Duodenal mucosa (tissue), 2 donors: ENCODE results near the gene TSPAN18.

Experiments
- H3K27ac ChIP-seq: one replicate; pipeline ENCODE4 v1.7.0; 2013; ENCODE audit warnings: low read depth, low read length
- H3K27me3 ChIP-seq, 2 donors: one replicate each; pipeline ENCODE4 v1.7.0; 2013; ENCODE audit warnings: low read length in 2 of 2, control low read depth in 1 of 2; ENCODE audit not compliant: insufficient read depth in 2 of 2, control insufficient read depth in 1 of 2
- H3K36me3 ChIP-seq, 2 donors: one replicate each; pipeline ENCODE4 v1.7.0; 2013; ENCODE audit warnings: low read length in 2 of 2, control low read depth in 1 of 2; ENCODE audit not compliant: insufficient read depth in 2 of 2, control insufficient read depth in 1 of 2
- H3K4me1 ChIP-seq, 2 donors: one replicate each; pipeline ENCODE4 v1.7.0; 2013; ENCODE audit warnings: low read length in 2 of 2, control low read depth in 1 of 2; ENCODE audit not compliant: insufficient read depth in 2 of 2, control insufficient read depth in 1 of 2
- H3K4me3 ChIP-seq, 2 donors: one replicate each; pipeline ENCODE4 v1.7.0; 2013; ENCODE audit warnings: low read length in 2 of 2, low read depth in 1 of 2
- H3K9ac ChIP-seq, 2 donors: one replicate each; pipeline ENCODE4 v1.7.0; 2013; ENCODE audit warnings: low read length in 2 of 2, low read depth in 1 of 2
- H3K9me3 ChIP-seq, 2 donors: one replicate each; pipeline ENCODE4 v1.7.0; 2013; ENCODE audit warnings: low read length in 2 of 2, control low read depth in 1 of 2; ENCODE audit not compliant: control insufficient read depth in 1 of 2

The TSPAN18 gene

GRCh38 chr11:44941259-44942021 lies 214.7 kb downstream of the TSPAN18 start:
- no peak overlapping the region for H3K4me3 ChIP-seq
- no peak overlapping the region for H3K27ac ChIP-seq
- H3K36me3 ChIP-seq: peaks cover 0 to 12% of the 10 kb centered on the region in 2 donors
- H3K9me3 ChIP-seq: no peaks in the 10 kb centered on the region
- H3K4me1 ChIP-seq: peaks cover 20 to 38% of the 10 kb centered on the region in 2 donors
- H3K27me3 ChIP-seq: no peaks in the 10 kb centered on the region
- no peak overlapping the region for H3K9ac ChIP-seq

- H3K27me3 ChIP-seq: no peaks in the 10 kb centered on the region
- peaks cover 0 to 14% of the 10 kb centered on the region in 2 donors for H3K36me3 ChIP-seq
- no peak overlapping the region for H3K9ac ChIP-seq
- no peak overlapping the region for H3K4me3 ChIP-seq
- peaks cover 20 to 38% of the 10 kb centered on the region in 2 donors for H3K4me1 ChIP-seq
- no peaks in the 10 kb centered on the region for H3K9me3 ChIP-seq
- no peak overlapping the region for H3K27ac ChIP-seq
These were observed 215.5 kb downstream of the TSPAN18 start for GRCh38 chr11:44942029-44942955.

- no peaks in the 10 kb centered on the region for H3K27me3 ChIP-seq
- no peak overlapping the region for H3K4me3 ChIP-seq
- peaks cover 0 to 9% of the 10 kb centered on the region in 2 donors for H3K36me3 ChIP-seq
- no peak overlapping the region for H3K9ac ChIP-seq
- H3K27ac ChIP-seq: no peak overlapping the region
- H3K9me3 ChIP-seq: no peaks in the 10 kb centered on the region
- H3K4me1 ChIP-seq: peaks cover 20 to 41% of the 10 kb centered on the region in 2 donors
These were observed 216.4 kb downstream of the TSPAN18 start for GRCh38 chr11:44943118-44943517.

GRCh38 chr11:44943696-44944095 lies 216.9 kb downstream of the TSPAN18 start:
- Histone ChIP-seq H3K4me1 (peaks cover 23 to 42% of the 10 kb centered on the region in 2 donors), H3K27me3 (no peaks in the 10 kb centered on the region), H3K27ac (no peak overlapping the region), H3K36me3 (peaks cover 0 to 9% of the 10 kb centered on the region in 2 donors), H3K9me3 (no peaks in the 10 kb centered on the region), H3K4me3 (no peak overlapping the region), H3K9ac (no peak overlapping the region)

- Histone ChIP-seq H3K4me1 (peaks cover 25 to 42% of the 10 kb centered on the region in 2 donors), H3K36me3 (peaks cover 0 to 6% of the 10 kb centered on the region in 2 donors), H3K9me3 (no peaks in the 10 kb centered on the region)
These were observed 217.6 kb downstream of the TSPAN18 start for GRCh38 chr11:44944181-44944852.

GRCh38 chr11:44944853-44945235 lies 218.1 kb downstream of the TSPAN18 start:
- Histone ChIP-seq H3K27me3 (no peaks in the 10 kb centered on the region), H3K4me1 (peaks cover 25 to 42% of the 10 kb centered on the region in 2 donors), H3K9ac (no peak overlapping the region)

More at GRCh38 chr11:44944181-44944852, 217.6 kb downstream of the TSPAN18 start:
- Histone ChIP-seq H3K27me3 (no peaks in the 10 kb centered on the region), H3K4me3 (no peak overlapping the region), H3K27ac (no peak overlapping the region), H3K9ac (no peak overlapping the region)

GRCh38 chr11:44945666-44946065 lies 218.9 kb downstream of the TSPAN18 start:
- Histone ChIP-seq H3K27ac (no peak overlapping the region), H3K4me1 (peaks cover 25 to 42% of the 10 kb centered on the region in 2 donors), H3K9ac (no peak overlapping the region)

More at GRCh38 chr11:44944853-44945235, 218.1 kb downstream of the TSPAN18 start:
- H3K27ac ChIP-seq: no peak overlapping the region
- H3K36me3 ChIP-seq: peaks cover 0 to 6% of the 10 kb centered on the region in 2 donors
- no peak overlapping the region for H3K4me3 ChIP-seq
- no peaks in the 10 kb centered on the region for H3K9me3 ChIP-seq

GRCh38 chr11:44946263-44946662 lies 219.5 kb downstream of the TSPAN18 start:
- Histone ChIP-seq H3K27me3 (no peaks in the 10 kb centered on the region), H3K4me3 (no peak overlapping the region), H3K9me3 (no peaks in the 10 kb centered on the region), H3K27ac (no peak overlapping the region), H3K9ac (no peak overlapping the region), H3K4me1 (peaks cover 25 to 46% of the 10 kb centered on the region in 2 donors), H3K36me3 (peaks cover 0 to 6% of the 10 kb centered on the region in 2 donors)

More at GRCh38 chr11:44945666-44946065, 218.9 kb downstream of the TSPAN18 start:
- Histone ChIP-seq H3K36me3 (peaks cover 0 to 6% of the 10 kb centered on the region in 2 donors), H3K4me3 (no peak overlapping the region), H3K27me3 (no peaks in the 10 kb centered on the region), H3K9me3 (no peaks in the 10 kb centered on the region)

- no peaks in the 10 kb centered on the region for H3K9me3 ChIP-seq
- no peak overlapping the region for H3K4me3 ChIP-seq
- peaks cover 0 to 6% of the 10 kb centered on the region in 2 donors for H3K36me3 ChIP-seq
- no peak overlapping the region for H3K27ac ChIP-seq
- H3K4me1 ChIP-seq: peaks cover 28 to 46% of the 10 kb centered on the region in 2 donors
- H3K27me3 ChIP-seq: no peaks in the 10 kb centered on the region
- H3K9ac ChIP-seq: no peak overlapping the region
These were observed 220.4 kb downstream of the TSPAN18 start for GRCh38 chr11:44947114-44947513.
